HG03039 (cell line): ENCODE data around the gene CYTH2.

Experiments used
- ATAC-seq: cut with Tn5 transposase; IDR thresholded peaks from one replicate; pipeline ENCODE4 v1.9.1; 2021; ENCODE audit warnings: mild to moderate bottlenecking, moderate library complexity; ENCODE audit not compliant: unreplicated experiment

Gene CYTH2

DNA sequence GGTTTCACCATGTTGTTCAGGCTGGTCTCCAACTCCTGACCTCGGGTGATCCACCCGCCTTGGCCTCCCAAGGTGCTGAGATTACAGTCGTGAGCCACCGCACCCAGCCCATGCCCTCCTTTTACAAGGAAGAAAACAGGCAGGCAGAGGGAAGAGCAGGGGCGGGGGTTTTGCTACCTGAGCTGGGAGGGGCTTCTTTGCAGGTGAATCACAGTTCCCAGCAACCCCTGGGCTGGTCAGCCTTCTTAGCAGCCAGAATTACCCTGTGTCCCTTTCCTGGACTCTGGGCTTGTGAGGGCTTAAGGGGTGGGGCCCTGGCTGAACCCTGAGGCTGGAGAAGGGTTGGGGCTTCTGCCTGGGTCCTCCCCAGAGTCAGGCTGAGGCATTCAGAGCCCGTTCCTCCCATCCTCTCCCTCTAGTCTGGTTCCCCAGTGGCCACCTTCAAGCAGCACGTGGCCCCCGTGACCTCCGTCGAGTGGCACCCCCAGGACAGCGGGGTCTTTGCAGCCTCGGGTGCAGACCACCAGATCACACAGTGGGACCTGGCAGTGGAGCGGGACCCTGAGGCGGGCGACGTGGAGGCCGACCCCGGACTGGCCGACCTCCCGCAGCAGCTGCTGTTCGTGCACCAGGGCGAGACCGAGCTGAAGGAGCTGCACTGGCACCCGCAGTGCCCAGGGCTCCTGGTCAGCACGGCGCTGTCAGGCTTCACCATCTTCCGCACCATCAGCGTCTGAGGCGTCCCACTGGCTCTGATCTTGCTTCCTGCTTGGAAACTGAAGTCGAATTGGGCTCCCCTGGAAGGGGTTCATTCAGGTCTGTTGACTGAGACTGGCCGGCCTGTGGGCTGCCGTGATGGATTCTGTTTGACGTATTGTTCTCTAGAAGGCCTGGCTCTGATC is 16.6 kb upstream of the CYTH2 start:
- ATAC-seq, result no peak

DNA sequence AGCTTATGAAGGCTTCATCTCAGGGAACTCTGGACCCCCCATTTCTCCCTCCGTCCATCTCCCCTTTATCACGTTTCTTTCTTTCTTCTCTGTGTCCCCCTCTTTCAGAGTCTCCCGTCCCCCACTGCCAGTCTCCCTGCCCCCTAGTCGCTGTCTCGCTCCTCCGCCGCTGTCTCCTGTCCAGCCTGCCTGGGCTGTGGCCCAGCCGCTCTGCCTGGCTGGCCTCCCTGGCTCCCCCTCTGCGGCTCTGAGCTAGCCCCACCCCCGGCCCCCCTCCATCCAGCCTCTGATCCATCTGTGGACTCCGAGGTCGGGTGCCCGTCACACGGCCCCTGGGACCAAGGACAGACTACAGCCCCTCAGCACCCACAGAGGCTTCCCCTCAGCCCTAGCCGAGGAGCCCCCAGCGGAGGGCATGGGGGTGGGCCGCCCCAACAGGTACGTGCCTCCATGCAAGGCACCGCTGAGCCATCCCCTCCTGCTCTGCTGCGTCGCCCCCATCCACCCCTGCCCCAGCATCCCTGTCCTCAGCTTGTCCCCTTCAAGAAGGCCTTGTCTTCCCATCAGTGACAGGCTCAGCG is 14.9 kb upstream of the CYTH2 start:
- no peak for ATAC-seq

DNA sequence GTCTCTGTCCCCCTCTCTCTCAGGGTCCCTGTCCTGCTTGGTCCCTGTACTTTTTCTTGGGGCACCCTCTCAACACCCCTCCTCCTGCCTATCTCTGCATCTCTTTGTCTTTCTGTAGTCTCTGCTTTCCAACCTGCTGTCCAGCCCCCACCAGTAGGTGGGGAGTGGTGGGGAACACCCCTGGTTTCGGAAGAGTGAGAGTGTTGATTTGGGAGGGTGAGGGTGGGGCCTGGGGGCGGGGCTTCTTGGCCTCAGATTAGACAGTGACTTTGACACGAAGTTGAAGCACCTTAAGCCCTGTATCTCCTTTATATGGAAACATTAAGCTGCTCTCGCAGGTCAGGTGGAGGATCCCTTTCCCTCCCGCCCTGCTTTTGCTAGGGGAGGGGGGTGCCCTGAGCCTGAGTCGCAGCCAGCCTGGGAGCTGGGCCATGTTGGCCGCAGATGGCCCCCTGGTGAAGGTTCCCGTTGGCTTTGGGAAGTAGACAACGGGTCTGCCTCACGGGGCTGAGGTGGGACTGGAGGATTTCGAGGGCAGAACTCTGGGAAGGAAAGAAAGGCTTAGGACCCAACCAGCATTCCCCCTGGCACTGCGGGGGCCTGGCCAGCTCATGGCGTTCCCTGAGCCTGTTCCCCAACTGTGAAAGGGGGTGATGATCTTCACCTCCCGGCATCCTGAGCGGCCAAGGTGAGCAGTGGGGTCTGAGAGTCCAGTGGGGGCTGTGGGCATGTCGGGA is 13.8 kb upstream of the CYTH2 start, which contains the start of gene KCNJ14:
TSS of gene KCNJ14 (plus strand) at position 404 of the 737 bp plus-strand sequence. CDS start 6,151 bp downstream, outside the sequence.
- no peak for ATAC-seq

DNA sequence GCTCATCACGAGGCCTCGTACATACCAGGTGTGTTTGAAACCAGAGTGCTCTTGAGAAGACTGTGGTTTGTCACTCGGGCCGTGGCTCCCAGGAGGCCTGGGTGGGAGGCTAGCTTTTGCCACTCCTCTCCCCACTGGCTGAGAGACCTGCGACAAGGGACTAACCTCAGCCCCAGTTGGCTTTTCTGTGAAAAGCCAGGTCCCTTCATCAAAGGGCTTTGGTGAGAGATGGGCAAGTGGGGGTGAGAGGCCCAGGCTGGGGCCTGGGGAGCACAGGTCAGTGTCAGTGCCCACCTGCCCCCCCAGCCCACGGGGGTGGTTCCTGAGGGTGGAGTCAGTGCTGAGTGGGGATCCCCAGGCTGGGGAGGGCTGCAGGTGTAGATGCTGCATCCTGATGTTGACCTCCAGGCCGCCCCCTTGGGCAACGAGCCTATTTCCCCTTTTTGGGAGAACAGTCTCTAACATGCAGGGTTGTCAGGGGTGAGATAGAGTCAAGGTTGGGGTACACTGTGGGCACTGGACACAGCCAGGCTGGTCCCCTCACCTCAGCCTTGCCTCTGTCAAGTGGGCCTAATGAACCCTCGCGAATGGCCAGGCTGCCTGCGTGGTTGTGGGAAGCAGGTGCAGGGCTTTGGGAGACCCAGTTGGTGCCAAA is 13.1 kb upstream of the CYTH2 start:
- no peak for ATAC-seq

DNA sequence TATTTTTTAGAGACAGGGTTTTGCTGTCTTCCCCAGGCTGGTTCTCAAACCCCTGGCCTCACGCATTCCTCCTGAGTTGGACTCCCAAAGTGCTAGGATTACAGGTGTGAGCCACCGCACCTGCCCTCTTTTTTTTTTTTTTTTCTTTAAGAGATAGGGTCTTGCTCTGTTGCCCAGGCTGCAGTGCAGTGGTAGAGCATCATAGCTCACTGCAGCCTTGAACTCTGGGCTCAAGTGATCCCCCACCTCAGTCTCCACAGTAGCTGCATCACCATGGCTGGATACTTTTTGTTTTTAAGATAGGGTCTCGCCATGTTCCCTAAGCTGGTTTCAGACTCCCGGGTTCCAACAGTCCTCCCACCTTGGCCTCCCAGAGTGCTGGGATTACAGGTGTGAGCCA is 12.3 kb upstream of the CYTH2 start:
- ATAC-seq, result no peak

DNA sequence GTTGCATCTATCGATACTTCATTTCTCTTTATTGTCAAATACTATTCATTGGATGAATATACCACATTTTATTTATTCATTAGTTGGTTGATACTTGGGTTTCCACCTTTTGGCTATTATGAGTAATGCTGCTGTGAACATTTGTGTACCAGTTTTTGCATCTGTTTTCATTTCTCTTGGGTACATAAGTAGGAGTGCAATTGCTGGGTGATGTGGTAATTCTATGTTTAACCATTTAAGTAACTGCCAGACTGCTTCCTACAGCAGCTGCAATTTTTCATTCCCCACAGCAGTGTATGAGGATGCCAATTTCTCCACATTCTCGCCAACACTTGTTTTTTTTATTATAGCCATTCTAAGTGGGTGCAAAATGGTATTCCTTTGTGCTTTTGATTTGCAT is 11.2 kb upstream of the CYTH2 start:
- ATAC-seq, result no peak

DNA sequence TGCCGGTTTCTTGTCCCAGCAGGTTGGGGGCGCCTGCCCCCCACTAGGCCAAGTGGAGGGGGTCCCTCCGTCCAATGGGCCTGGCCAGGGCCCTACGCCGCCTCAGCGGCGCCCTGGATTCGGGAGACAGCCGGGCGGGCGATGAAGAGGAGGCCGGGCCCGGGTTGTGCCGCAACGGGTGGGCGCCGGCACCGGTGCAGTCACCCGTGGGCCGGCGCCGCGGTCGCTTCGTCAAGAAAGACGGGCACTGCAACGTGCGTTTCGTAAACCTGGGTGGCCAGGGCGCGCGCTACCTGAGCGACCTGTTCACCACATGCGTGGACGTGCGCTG is 7.6 kb upstream of the CYTH2 start:
- no peak for ATAC-seq

DNA sequence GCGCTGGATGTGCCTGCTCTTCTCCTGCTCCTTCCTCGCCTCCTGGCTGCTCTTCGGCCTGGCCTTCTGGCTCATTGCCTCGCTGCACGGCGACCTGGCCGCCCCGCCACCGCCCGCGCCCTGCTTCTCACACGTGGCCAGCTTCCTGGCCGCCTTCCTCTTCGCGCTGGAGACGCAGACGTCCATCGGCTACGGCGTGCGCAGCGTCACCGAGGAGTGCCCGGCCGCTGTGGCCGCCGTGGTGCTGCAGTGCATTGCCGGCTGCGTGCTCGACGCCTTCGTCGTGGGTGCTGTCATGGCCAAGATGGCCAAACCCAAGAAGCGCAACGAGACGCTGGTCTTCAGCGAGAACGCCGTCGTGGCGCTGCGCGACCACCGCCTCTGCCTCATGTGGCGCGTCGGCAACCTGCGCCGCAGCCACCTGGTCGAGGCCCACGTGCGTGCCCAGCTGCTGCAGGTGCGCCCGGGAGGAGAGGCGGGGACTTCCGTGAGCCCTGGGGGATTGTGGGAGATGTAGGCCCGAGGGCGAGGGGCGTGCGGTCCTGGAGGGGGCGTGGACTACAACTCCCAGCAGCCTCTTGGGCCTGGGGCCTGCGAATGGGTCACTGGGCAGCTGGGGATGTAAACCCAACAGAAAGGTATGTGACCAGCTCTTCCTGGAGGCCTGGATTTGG is 7.0 kb upstream of the CYTH2 start:
- no peak for ATAC-seq

DNA sequence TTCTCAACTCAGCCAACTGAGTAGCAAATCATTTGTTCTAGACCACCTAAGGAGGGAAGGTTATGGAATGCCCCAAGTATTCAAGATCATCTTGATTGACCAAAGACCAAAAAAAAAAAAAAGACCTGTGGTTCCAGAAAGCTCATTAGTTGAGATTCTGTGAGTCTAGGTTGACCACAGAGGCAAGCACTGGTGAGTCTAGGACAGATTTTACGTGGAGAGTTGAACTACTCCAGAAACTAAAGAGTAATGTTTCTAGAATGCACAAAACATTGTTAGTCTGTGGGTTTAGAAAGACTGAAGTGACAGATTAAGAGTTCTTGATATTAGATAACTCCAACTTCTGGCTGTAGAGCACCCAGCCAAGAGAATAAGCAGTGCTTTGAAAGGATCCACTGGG is 4.0 kb upstream of the CYTH2 start:
- ATAC-seq, result no peak

DNA sequence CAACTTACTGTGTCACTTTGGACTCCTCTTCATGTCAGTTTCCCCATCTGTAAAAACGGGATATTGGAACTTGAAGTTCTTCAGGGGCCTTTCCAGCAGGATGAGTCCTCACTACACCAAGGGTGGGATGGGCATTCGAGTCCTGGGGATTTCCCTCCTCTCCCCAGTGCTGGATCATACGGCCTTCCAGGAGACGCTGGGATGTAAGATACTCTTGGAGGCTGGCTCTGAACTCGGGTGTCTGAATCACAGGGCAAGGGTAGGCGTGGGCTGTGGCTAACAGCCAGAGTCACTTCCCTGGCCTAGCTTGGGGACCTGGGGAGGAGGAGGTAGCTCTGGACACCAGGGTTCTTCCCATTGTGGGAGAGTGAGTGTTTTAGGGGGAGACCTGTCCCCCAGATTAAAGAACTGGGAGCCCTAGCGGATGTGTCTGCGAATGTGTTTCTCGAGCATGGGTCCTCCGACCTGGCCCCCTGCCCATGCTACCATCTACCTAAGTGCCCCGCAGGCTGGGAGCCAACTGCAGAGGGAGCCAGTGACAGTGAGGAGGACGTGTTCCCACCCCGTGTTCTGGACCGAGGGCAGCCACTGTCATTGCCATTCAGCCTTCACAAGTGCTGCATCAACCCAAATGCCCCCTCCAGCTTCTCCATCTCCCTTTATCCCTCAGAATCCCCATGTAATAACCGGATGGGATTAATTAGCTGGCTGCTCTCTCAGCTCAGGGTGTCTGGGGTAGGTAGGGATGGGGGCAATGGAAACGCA is 2.4 kb upstream of the CYTH2 start:
- no peak for ATAC-seq

DNA sequence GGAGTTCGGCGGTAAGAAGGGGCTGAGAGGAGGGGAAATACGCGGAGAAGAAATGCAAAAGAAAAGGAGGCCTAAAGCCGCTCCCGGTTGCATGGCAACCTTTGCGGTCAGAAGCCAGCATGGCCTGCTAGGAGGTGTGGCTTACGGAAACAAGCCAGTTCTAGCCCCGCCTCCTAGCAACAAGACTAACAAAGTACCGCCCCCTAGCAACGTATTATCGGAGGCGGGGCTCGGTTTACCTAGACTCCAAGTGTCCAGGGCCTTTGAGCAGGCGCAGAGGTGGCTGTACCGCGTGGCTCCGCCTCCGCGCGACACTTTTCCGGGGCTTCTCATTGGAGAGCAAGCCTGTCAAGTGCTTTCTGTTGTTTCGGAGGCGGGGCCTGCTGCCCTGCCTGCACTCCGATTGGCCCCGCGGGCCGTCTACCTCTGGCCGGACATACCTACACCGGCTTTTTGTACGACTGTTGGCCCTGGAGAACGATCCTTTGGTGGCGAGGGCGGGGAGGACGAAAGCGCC is 339 bp upstream of the CYTH2 start:
- peak; percentile 89 for ATAC-seq

DNA sequence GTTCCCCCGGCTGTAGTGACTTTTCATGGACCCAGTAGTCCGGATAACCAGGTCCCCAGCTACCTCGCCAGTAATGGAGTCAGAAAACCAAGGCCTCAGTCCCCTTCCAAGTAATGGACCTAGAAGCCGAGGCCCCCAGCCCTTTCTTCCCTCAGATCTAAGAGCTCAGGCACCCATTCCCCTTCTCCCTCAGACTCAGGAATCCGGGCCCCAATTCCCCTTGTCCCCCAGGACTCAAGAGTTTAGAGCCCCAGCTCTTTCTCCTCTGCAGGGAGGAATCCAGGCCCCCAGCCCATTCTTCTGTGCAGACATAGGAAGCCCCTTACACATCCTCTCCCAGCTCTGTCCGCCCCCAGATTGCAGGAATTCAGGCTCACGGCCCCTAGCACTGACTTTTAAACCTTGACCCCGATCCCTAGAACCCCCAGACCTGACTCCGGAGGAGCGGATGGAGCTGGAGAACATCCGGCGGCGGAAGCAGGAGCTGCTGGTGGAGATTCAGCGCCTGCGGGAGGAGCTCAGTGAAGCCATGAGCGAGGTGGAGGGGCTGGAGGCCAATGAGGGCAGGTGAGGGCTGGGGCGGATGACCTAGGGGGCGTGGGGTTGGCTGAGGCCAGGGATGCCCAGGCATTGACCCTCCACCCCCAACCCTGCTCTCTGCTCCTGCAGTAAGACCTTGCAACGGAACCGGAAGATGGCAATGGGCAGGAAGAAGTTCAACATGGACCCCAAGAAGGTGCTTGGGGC is 938 bp downstream of the CYTH2 start:
- ATAC-seq, result no peak

DNA sequence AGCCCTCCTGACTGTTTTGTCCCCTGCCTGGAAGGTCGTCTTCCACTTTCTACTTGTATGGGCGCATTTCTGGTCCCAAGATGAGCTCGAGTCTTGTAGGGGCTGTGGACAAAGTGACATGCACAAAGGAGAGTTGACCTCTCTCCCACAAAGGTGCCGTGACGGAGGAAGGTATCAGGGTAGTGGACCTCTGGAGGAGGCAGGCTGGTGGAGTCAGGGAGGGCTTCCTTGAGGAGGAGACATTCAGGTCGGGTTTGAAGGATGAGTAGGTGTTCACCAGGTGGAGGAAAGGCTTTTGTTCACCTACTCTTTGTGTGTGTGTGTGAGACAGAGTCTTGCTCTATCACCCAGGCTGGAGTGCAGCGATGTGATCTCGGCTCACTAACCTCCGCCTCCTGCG is 1.7 kb downstream of the CYTH2 start:
- no peak for ATAC-seq

DNA sequence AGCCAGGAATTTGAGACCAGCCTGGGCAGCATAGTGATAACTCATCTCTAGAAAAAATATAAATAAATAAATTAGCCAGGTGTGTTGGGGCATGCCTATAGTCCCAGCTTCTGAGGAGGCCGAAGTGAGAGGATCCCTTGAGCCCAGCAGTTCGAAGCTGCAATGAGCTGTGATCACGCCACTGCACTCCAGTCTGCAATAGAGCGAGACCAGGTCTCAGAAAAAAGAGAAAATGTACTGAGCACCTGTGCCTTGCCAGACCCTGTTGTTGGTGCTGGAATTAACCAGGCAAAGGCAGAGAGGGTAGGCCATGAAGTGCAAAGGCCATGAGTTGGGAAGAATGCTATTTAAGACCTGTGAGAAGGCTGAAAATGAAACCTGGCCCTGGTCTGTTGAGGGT is 2.7 kb downstream of the CYTH2 start:
- ATAC-seq, result no peak

DNA sequence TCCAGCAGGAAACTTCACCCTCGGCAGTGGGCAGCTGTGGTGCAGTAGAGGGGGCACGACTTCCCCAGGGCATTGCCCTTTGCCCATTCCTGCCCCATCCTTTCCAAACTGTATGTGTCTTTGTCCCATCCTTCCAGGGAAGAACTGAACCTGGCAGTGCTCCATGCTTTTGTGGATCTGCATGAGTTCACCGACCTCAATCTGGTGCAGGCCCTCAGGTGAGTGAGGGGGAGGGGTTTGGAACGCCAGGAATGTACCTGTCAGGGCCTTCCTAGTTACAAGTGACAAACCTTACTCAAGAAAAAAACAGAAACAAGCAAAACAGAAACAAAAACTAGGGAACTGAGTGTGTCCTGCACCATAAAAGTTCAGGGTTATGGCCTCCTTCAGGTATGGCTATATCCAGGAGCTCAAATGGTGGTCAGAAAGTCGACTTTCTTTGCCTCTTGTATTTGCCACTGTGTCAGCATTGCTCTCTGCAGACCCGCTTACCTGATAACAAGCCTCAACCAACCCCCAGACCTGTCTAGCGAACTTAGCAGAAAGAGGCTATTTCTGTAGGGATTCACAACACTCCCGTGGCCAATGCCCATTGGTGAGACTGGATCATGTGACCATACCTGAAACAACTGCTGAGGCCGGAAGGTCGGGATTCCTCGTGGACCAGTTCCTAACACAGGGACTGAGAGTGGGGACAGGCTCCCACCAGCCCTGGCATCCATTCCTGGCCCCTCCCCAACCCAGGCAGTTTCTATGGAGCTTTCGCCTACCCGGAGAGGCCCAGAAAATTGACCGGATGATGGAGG is 4.2 kb downstream of the CYTH2 start:
- no peak for ATAC-seq

DNA sequence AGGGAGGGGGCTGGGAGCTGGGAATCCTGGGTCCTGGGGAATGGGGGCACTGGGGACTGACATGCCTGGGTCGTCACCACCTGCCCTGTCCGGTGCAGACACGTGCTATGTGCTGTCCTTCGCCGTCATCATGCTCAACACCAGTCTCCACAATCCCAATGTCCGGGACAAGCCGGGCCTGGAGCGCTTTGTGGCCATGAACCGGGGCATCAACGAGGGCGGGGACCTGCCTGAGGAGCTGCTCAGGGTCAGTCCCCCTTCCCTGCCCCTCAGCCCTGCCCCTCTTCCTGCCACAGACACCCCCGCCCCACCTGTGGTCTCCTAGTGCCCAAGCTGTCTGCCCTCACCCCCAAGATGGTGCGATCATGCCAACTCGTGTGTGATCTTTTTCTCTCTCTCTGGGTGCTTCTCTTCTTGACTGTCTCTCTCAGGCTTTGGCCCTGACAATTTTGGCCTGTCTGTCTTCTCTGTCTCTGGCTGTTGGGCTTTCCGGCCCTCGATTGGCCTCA is 5.0 kb downstream of the CYTH2 start:
- no peak for ATAC-seq

DNA sequence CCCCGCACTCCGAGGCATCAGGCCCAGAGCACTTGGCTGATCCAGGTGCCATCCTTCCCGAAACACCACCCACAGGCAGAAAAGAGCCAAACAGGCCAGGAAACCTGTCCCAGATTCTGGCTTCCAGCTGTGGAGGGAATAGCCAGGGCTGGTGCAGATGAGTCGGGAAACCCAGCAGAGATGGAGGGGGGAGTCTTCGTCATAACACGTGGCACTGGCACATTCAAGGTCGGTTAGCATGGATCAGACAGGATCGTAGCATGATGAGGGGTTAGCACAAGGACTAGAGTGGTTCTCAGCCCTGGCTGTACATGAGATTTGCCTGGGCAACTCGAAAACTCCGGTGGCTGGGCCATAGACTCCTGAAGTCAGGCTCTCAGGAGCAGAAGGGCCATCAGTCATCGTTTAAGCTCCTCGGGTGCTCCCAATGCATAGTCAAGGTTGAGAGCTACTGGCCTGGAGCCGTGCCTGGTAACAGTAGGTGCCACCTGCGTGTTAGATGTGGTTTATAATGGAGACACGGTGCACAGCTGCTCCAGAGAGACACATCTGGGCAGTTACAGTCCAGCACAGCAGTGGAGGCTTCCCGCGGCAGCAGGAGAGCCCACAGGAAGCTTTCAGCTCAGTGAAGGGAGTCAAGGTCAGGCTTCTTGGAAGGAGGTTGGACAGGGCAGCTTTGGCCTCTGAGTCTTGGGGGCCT is 6.3 kb downstream of the CYTH2 start:
- ATAC-seq, result no peak

DNA sequence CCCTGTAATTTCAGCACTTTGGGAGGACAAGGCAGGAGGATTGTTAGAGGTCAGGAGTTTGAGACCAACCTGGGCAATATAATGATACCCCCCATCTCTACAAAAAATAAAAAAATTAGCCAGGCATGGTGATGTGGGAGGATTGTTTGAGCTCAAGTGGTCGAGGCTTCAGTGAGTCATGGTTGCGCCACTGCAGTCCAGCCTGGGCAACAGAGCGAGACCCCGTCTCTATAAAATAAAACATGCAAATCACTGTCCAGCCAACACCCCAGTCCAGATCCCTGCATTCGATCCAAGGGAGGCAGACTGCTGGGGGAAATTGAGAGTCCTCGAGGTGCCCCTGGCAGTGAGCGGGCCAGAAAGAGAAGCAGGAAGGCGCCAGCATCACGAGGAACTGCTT is 7.0 kb downstream of the CYTH2 start:
- no peak for ATAC-seq
